A549 (cell line): ENCODE results near the gene GRIP2. TPM values are rescaled to one million over a fixed set of nuclear protein-coding genes. Genes with fewer than 3 reads are reported as not detected.

Source experiments
- ATAC-seq, 2 experiments: fragments of 200-7000 bp in 1 of 2; fragments of >200 bp in 1 of 2; cut with Nextera tagmentation in 1 of 2; cut with Tn5 transposase in 1 of 2; 3 replicates each; pipeline versions ENCODE4 v1.8.0 to v1.9.1; 2018 to 2020; ENCODE audit warnings: mild to moderate bottlenecking in 1 of 2, moderate library complexity in 1 of 2
- CTCF ChIA-PET: fragments of 300-600 bp; sonication (Branson Sonifier 250); formaldehyde crosslinking; extraction: SDS; loops from one replicate; lab custom pipeline; 2021; ENCODE audit warnings: antibody characterized with exemption, inconsistent platforms; lab: Yijun Ruan, JAX
- POLR2A ChIA-PET: fragments of 350-600 bp; formaldehyde crosslinking; extraction: SDS; loops from one replicate; lab custom pipeline; 2021; ENCODE audit warnings: antibody characterized with exemption, inconsistent platforms; lab: Yijun Ruan, JAX
- DNase-seq, 2 experiments: peaks; one replicate each; pipeline versions ENCODE4 v3.0.0 to v3.0.0-alpha.2; 2011 to 2016; ENCODE audit warnings: low read depth in 1 of 2, low spot score in 1 of 2
- FAIRE-seq: peaks from 2 replicates; lab custom pipeline; 2011; peaks lifted over from hg19 to GRCh38; lab: Jason Lieb, UNC
- H3K27ac ChIP-seq, 2 experiments: fragments of >200 bp; sonication (Bioruptor Twin); formaldehyde crosslinking; 3 replicates each; pipeline ENCODE4 v1.5.1; 2016 to 2017
- H3K4me1 ChIP-seq: fragments of >200 bp; sonication (Bioruptor Twin); formaldehyde crosslinking; 3 replicates; pipeline ENCODE4 v1.6.1; 2016
- H3K4me2 ChIP-seq: fragments of >200 bp; sonication (Bioruptor Twin); formaldehyde crosslinking; 3 replicates; pipeline ENCODE4 v1.6.1; 2016
- H3K4me3 ChIP-seq: fragments of >200 bp; sonication (Bioruptor Twin); formaldehyde crosslinking; 3 replicates; pipeline ENCODE4 v1.5.1; 2016
- H3K9me3 ChIP-seq: fragments of >200 bp; sonication (Bioruptor Twin); formaldehyde crosslinking; 3 replicates; pipeline ENCODE4 v1.6.1; 2016
- CBX8 ChIP-seq: fragments of 200-600 bp; sonication (generic); IDR thresholded peaks from 2 replicates; pipeline ENCODE4 v1.6.1; 2016
- CHD4 ChIP-seq: fragments of 200-600 bp; sonication (generic); IDR thresholded peaks from 2 replicates; pipeline ENCODE4 v1.6.1; 2016; ENCODE audit warnings: antibody characterized with exemption, mild to moderate bottlenecking, borderline replicate concordance
- E2F6 ChIP-seq: IDR thresholded peaks from 2 replicates; pipeline ENCODE4 v1.6.1; 2012; ENCODE audit warnings: low read depth, borderline replicate concordance
- EHMT2 ChIP-seq: fragments of 200-600 bp; sonication (generic); IDR thresholded peaks from 2 replicates; pipeline ENCODE4 v1.6.1; 2016; ENCODE audit warnings: antibody characterized with exemption, low read depth, mild to moderate bottlenecking, moderate library complexity
- ELK1 ChIP-seq: fragments of 150-350 bp; IDR thresholded peaks from 2 replicates; pipeline ENCODE4 v1.6.1; 2014; ENCODE audit warnings: low read depth, mild to moderate bottlenecking, low read length
- ESRRA ChIP-seq: fragments of 150-350 bp; IDR thresholded peaks from 2 replicates; pipeline ENCODE4 v1.6.1; 2014; ENCODE audit warnings: mild to moderate bottlenecking, low read length, borderline replicate concordance
- FOSB ChIP-seq: fragments of 250-450 bp; sonication (Bioruptor Pico); IDR thresholded peaks from 2 replicates; pipeline ENCODE4 v1.5.0; 2020; ENCODE audit warnings: mild to moderate bottlenecking, moderate library complexity
- FOSL2 ChIP-seq, 2 experiments: fragments of 450-650 bp in 1 of 2; fragments of >200 bp in 1 of 2; sonication (Bioruptor Twin) in 1 of 2; formaldehyde crosslinking; IDR thresholded peaks; 2 replicates each; pipeline versions ENCODE4 v1.5.0 to v1.6.1; 2016 to 2020; ENCODE audit warnings: mild to moderate bottlenecking in 1 of 2, moderate library complexity in 1 of 2
- FOXS1 ChIP-seq: fragments of 250-450 bp; sonication (Bioruptor Pico); IDR thresholded peaks from 2 replicates; pipeline ENCODE4 v1.5.0; 2020; ENCODE audit warnings: mild to moderate bottlenecking, moderate library complexity
- GATA3 ChIP-seq: IDR thresholded peaks from 2 replicates; pipeline ENCODE4 v1.6.1; 2012; ENCODE audit warnings: borderline replicate concordance
- HMGXB4 ChIP-seq: fragments of 250-450 bp; sonication (Bioruptor Pico); IDR thresholded peaks from 2 replicates; pipeline ENCODE4 v1.5.0; 2021; ENCODE audit warnings: mild to moderate bottlenecking, moderate library complexity, borderline replicate concordance
- JUN ChIP-seq, 2 experiments: fragments of >200 bp; sonication (Bioruptor Twin); formaldehyde crosslinking; IDR thresholded peaks; 2 replicates in 1 of 2; 3 replicates in 1 of 2; pipeline ENCODE4 v1.6.1; 2016 to 2017
- KDM1A ChIP-seq: fragments of 200-600 bp; sonication (generic); IDR thresholded peaks from 2 replicates; pipeline ENCODE4 v1.6.1; 2016; ENCODE audit warnings: low read depth, mild to moderate bottlenecking
- KDM5A ChIP-seq: fragments of 200-600 bp; sonication (generic); IDR thresholded peaks from 2 replicates; pipeline ENCODE4 v1.6.1; 2016; ENCODE audit warnings: antibody characterized with exemption, mild to moderate bottlenecking
- MAFK ChIP-seq: fragments of 450-650 bp; IDR thresholded peaks from 2 replicates; pipeline ENCODE4 v1.6.1; 2014; ENCODE audit not compliant: partially characterized antibody
- NFE2L2 ChIP-seq: fragments of 150-350 bp; conservative IDR thresholded peaks from 2 replicates; pipeline ENCODE4 v1.6.1; 2014; ENCODE audit warnings: low read length
- NR3C1 ChIP-seq: fragments of >200 bp; sonication (Bioruptor Twin); formaldehyde crosslinking; IDR thresholded peaks from 3 replicates; pipeline ENCODE4 v1.6.1; 2017
- PBX3 ChIP-seq: IDR thresholded peaks from 2 replicates; pipeline ENCODE4 v1.6.1; 2012
- POLR2A ChIP-seq: IDR thresholded peaks from 2 replicates; pipeline ENCODE4 v1.6.1; 2012; ENCODE audit warnings: mild to moderate bottlenecking, low read length
- RAD21 ChIP-seq, 2 experiments: fragments of >200 bp in 1 of 2; sonication (Bioruptor Twin) in 1 of 2; formaldehyde crosslinking in 1 of 2; IDR thresholded peaks in 1 of 2; conservative IDR thresholded peaks in 1 of 2; 2 replicates in 1 of 2; 3 replicates in 1 of 2; pipeline ENCODE4 v1.6.1; 2012 to 2018; ENCODE audit warnings: inconsistent platforms in 1 of 2
- RCOR1 ChIP-seq: fragments of 150-350 bp; IDR thresholded peaks from 2 replicates; pipeline ENCODE4 v1.6.1; 2014; ENCODE audit warnings: antibody characterized with exemption, low read length, low read depth
- REST ChIP-seq: fragments of 200-600 bp; sonication (generic); IDR thresholded peaks from 2 replicates; pipeline ENCODE4 v1.6.1; 2016; ENCODE audit warnings: antibody characterized with exemption, mild to moderate bottlenecking, moderate library complexity
- RNF2 ChIP-seq: fragments of 200-600 bp; sonication (generic); IDR thresholded peaks from 2 replicates; pipeline ENCODE4 v1.6.1; 2016; ENCODE audit warnings: low read depth, mild to moderate bottlenecking, antibody characterized with exemption, moderate library complexity, borderline replicate concordance
- SMC3 ChIP-seq: fragments of >200 bp; sonication (Bioruptor Twin); formaldehyde crosslinking; IDR thresholded peaks from 3 replicates; pipeline ENCODE4 v1.6.1; 2018; ENCODE audit warnings: inconsistent platforms
- TP53 ChIP-seq: fragments of 250-450 bp; sonication (Bioruptor Pico); IDR thresholded peaks from 2 replicates; pipeline ENCODE4 v1.5.0; 2021; ENCODE audit warnings: mild to moderate bottlenecking, moderate library complexity
- ZNF302 ChIP-seq: fragments of 250-450 bp; sonication (Bioruptor Pico); IDR thresholded peaks from 2 replicates; pipeline ENCODE4 v1.9.0; 2021; ENCODE audit warnings: inconsistent platforms, mild to moderate bottlenecking, moderate library complexity
- WGBS: methylation state at CpG from one replicate; pipeline ENCODE4 v1.1.6; 2017; ENCODE audit errors: missing lambda C conversion rate; 5-methylcytosine and 5-hydroxymethylcytosine counted together
- polyA plus RNA-seq, 4 experiments: library from polyadenylated mRNA; depleted of rRNA in 3 of 4; stranded (reverse); fragments of >200 nt; fragmentation: RNase III in 1 of 4; extraction: RNeasy Plus Mini Kit Qiagen cat#74134 plus additional on column Dnase treatment in 1 of 4; gene quantifications; 2 replicates in 3 of 4; 3 replicates in 1 of 4; pipeline ENCODE4 v1.2.3, GENCODE V29; 2011 to 2017

The GRIP2 gene
- polyA plus RNA-seq, 2 of the 4 experiments (the other 2 are of a cell fraction) = 0.56 to 1.6 TPM

GRCh38 chr3:14552717-14553116, 12.6 kb upstream of the GRIP2 start:
- Histone ChIP-seq H3K27ac (no peak overlapping the region), H3K4me3 (no peak overlapping the region), H3K4me2 (no peak overlapping the region), H3K9me3 (no peaks in the 10 kb centered on the region), H3K4me1 (peaks cover 10% of the 10 kb centered on the region)
- ChIA-PET CTCF (interaction anchor here (0.6 to 1.8 kb wide), 6 partner anchors 9 to 369 kb away, joined by 3 to 5 read pairs (median 4); no protein-coding TSS in a partner anchor), POLR2A (no interaction called here)
- WGBS = 65% methylated on average over 4 of the region's 4 CpGs
- FAIRE-seq (no peak), ATAC-seq (no peak), DNase-seq (no peak)
- TF ChIP-seq REST (no peak), FOXS1 (CRISPR knock-in tag) (no peak), MAFK (no peak), KDM5A (no peak), CHD4 (no peak), GATA3 (no peak), ZNF302 (CRISPR knock-in tag) (no peak), POLR2A (no peak), HMGXB4 (CRISPR knock-in tag) (no peak), EHMT2 (no peak), RNF2 (no peak)

GRCh38 chr3:14552041-14552648, 12.0 kb upstream of the GRIP2 start:
- Histone ChIP-seq H3K27ac (no peak overlapping the region), H3K9me3 (no peaks in the 10 kb centered on the region), H3K4me3 (no peak overlapping the region), H3K4me2 (no peak overlapping the region), H3K4me1 (peaks cover 15% of the 10 kb centered on the region)
- POLR2A ChIA-PET = no interaction called here
- ATAC-seq (no peak), DNase-seq (no peak), FAIRE-seq (no peak)
- CTCF ChIA-PET = interaction anchor here (0.6 to 1.8 kb wide), 6 partner anchors 9 to 369 kb away, joined by 3 to 5 read pairs (median 4); no protein-coding TSS in a partner anchor
- 61% methylated on average over 8 of the region's 8 CpGs for WGBS
- TF ChIP-seq KDM1A (no peak), EHMT2 (no peak), JUN (IDR thresholded peaks at IDR 0.05) (no peak), E2F6 (no peak), CBX8 (no peak), ELK1 (no peak), RCOR1 (no peak), NFE2L2 (no peak), SMC3 (no peak), RAD21 (conservative IDR thresholded peaks at IDR 0.05 in 1 of 2, IDR thresholded peaks at IDR 0.05 in 1 of 2) (no peak), TP53 (CRISPR knock-in tag) (no peak), ESRRA (no peak), HMGXB4 (CRISPR knock-in tag) (no peak), NR3C1 (no peak), FOSB (CRISPR knock-in tag) (no peak), FOSL2 (IDR thresholded peaks at IDR 0.05) (no peak), FOSL2 (CRISPR knock-in tag; IDR thresholded peaks at IDR 0.05) (no peak), PBX3 (no peak)
